ENCODE data around the gene COL6A3. TPM values are rescaled to one million over a fixed set of nuclear protein-coding genes. Genes with fewer than 3 reads are reported as not detected.

COL6A3 gene
- polyA plus RNA-seq, 2 of the 4 experiments (the other 2 are of a cell fraction) = 0.10 to 0.28 TPM

GRCh38 chr2:237440819-237441281 lies 26.9 kb upstream of the COL6A3 start:
- no peak overlapping the region for H3K27ac ChIP-seq
- ChIA-PET POLR2A (no interaction called here), CTCF (interaction anchor here (1.5 to 2.5 kb wide), 3 partner anchors 14 to 35 kb away, joined by 4 to 6 read pairs (median 6); no protein-coding TSS in a partner anchor)
- no peak overlapping the region for H3K4me2 ChIP-seq
- no peak overlapping the region for H3K4me3 ChIP-seq
- peaks cover 2% of the 10 kb centered on the region; the same call in 1 of the 3 replicates for H3K4me1 ChIP-seq
- 48% methylated on average over 2 of the region's 2 CpGs for WGBS (ENCODE audit: missing lambda C conversion rate)
- ATAC-seq = no peak
- DNase-seq (ENCODE audit: low read depth in 1 of 2, low spot score in 1 of 2) = no peak
- no peak for FAIRE-seq
- peaks cover 5% of the 10 kb centered on the region; the same call in 2 of the 3 replicates for H3K9me3 ChIP-seq
- TF ChIP-seq ZC3H11A (IDR thresholded peaks at IDR 0.05) (no peak), TP53 (CRISPR knock-in tag; IDR thresholded peaks at IDR 0.05) (no peak), ATOH8 (CRISPR knock-in tag; IDR thresholded peaks at IDR 0.05; ENCODE audit: low read depth) (no peak), NFE2L2 (conservative IDR thresholded peaks at IDR 0.05; ENCODE audit: low read length) (no peak), USF2 (IDR thresholded peaks at IDR 0.05) (no peak), ZFP36 (IDR thresholded peaks at IDR 0.05; ENCODE audit: borderline replicate concordance, partially characterized antibody) (no peak), MYC (IDR thresholded peaks at IDR 0.05; ENCODE audit: borderline replicate concordance, low read length) (no peak), MAZ (IDR thresholded peaks at IDR 0.05; ENCODE audit: borderline replicate concordance, low read depth, low read length) (no peak), ZNF302 (CRISPR knock-in tag; IDR thresholded peaks at IDR 0.05) (no peak), KDM1A (IDR thresholded peaks at IDR 0.05; ENCODE audit: low read depth) (no peak), NR3C1 (IDR thresholded peaks at IDR 0.05) (no peak), JUN (IDR thresholded peaks at IDR 0.05) (no peak), SMC3 (IDR thresholded peaks at IDR 0.05) (no peak), ZSCAN20 (CRISPR knock-in tag; IDR thresholded peaks at IDR 0.05) (no peak), SREBF2 (IDR thresholded peaks at IDR 0.05) (no peak), POLR2A (IDR thresholded peaks at IDR 0.05; ENCODE audit: low read length) (no peak), GATA3 (IDR thresholded peaks at IDR 0.05; ENCODE audit: borderline replicate concordance) (no peak)
- TF ChIP-seq, protein P1, sequence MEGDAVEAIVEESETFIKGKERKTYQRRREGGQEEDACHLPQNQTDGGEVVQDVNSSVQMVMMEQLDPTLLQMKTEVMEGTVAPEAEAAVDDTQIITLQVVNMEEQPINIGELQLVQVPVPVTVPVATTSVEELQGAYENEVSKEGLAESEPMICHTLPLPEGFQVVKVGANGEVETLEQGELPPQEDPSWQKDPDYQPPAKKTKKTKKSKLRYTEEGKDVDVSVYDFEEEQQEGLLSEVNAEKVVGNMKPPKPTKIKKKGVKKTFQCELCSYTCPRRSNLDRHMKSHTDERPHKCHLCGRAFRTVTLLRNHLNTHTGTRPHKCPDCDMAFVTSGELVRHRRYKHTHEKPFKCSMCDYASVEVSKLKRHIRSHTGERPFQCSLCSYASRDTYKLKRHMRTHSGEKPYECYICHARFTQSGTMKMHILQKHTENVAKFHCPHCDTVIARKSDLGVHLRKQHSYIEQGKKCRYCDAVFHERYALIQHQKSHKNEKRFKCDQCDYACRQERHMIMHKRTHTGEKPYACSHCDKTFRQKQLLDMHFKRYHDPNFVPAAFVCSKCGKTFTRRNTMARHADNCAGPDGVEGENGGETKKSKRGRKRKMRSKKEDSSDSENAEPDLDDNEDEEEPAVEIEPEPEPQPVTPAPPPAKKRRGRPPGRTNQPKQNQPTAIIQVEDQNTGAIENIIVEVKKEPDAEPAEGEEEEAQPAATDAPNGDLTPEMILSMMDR (IDR thresholded peaks at IDR 0.05) = no peak
- TF ChIP-seq, protein P2, sequence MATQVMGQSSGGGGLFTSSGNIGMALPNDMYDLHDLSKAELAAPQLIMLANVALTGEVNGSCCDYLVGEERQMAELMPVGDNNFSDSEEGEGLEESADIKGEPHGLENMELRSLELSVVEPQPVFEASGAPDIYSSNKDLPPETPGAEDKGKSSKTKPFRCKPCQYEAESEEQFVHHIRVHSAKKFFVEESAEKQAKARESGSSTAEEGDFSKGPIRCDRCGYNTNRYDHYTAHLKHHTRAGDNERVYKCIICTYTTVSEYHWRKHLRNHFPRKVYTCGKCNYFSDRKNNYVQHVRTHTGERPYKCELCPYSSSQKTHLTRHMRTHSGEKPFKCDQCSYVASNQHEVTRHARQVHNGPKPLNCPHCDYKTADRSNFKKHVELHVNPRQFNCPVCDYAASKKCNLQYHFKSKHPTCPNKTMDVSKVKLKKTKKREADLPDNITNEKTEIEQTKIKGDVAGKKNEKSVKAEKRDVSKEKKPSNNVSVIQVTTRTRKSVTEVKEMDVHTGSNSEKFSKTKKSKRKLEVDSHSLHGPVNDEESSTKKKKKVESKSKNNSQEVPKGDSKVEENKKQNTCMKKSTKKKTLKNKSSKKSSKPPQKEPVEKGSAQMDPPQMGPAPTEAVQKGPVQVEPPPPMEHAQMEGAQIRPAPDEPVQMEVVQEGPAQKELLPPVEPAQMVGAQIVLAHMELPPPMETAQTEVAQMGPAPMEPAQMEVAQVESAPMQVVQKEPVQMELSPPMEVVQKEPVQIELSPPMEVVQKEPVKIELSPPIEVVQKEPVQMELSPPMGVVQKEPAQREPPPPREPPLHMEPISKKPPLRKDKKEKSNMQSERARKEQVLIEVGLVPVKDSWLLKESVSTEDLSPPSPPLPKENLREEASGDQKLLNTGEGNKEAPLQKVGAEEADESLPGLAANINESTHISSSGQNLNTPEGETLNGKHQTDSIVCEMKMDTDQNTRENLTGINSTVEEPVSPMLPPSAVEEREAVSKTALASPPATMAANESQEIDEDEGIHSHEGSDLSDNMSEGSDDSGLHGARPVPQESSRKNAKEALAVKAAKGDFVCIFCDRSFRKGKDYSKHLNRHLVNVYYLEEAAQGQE (IDR thresholded peaks at IDR 0.05) = no peak
